ENCODE results near the gene PGLYRP1.

Gene PGLYRP1

DNA sequence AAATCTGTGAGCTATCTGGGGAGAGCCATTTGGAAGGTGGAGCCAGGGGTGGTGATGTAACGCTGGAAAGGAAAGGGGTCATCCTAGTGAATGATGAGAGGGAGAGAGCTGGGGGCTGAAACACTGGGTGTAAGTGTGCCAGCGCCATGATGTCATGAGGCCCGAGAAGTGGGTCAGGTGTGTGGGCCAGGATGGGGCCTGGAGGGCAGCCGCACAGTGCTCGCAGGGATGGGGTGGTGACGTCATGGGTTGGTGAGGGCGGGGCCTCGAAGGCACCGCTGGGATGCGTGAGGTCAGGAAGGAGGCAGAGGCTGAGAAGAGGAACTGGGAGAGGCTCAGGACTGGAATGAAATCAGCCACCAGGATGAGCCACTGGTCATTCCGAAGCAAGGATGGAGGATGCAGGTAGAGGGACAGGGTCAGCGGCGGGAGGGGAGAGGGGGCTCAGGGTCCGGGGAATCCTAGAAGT lies 23.2 kb downstream of the PGLYRP1 start:
- no peak for DNase-seq

DNA sequence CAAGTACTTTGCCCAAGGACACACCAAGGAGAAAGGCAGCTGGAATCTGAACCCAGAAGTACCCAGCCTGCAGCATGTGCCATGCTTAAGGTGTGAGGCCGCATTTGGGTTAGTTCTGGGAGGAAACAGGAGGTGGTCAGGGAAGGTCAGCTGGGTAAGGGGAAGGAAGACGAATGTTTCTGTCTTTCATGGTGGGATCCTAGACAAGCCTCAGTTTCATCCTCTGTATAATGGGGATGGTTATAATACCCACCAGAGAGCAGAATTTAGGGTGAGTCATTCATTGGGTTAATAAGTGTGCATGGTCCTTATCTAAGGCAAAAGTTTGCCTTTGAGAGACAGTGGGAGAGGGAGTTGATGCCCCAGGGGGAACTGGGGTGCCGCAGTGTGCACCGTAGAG lies 24.0 kb downstream of the PGLYRP1 start:
- DNase-seq, result no peak

DNA sequence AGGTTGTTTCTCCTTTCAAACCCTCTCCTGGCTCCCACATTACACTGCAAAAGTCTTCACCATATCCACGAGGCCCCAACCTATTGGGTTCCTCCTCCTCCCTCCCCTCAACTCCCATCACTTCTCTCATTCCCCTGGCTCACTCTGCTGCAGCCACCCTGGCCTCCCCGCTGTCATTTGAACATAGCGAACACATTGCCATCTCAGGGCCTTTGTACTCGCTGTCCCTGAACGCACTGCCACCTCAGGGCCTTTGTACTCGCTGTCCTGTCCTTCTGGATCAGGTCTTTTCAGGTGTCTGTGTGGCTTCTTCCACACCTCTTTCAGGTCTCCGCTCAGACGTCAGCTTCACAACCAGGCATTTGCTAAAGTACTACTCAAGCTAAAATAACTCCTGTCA lies 25.9 kb downstream of the PGLYRP1 start:
- no peak for DNase-seq

DNA sequence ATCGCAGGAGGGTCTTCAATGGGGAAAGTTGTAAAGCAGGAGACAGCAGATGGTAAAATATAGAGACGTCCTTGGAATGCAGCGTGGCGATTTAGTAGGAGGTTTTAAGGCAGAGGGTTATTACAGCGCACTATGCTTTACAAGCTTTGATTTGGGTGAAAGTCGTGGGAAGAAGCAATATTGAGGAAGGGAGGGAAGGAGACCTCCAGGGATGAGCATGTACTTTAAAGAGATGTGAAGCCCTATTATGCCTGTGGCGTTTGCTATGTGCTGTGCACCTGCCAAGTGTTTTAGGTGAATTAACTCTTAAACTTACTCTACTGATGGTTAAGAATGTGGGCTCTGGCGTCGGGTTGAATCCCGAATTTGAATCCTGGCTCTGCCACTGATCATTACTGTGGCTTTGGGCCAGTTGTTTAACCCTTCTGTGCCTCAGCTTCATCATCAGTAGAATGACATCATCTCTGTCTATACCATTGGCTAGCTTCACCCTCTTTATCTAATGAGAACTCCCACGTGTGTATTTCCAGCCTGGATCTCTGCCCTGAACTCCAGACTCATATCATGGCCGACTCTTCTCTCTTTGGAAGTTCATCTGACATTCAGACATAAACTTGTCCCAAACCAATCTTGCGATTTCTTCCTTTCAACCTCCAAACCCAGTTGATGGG lies 27.0 kb downstream of the PGLYRP1 start:
- no peak for DNase-seq

DNA sequence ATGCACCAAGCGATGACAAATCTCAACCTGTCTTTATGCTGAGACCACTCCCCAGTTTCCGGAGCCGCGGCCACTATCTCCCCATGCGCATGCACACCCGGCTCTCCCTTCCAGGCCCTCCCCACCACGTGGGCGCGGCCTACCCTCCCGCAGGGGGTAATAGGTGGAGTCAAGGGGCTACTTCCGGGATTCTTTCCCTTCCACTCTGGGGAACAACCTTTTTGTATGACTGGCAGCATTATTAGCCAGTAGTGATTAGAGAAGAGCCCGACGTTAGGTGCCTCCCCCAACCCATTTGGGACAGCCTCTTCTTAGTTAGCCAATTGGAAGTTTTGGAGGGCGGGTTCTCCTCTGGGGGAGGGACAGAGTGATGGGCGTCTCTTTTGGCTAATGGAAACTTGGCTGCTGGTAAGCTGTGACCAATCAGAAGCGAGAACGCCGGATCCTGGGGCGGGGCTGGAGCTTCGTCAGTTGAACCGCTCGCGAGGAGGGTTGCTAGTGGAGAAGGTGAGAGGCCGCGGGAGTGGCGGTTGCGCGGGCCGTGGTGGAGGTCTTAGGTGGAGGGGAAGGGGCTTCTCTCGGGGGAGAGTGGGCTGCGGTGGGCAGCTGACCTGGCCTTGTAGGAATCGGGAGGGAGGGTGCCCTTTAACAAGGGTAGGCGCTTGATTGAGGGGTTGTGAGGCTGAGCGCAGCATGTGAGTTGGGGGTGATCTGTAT lies 27.7 kb downstream of the PGLYRP1 start, which contains the start of gene CCDC61:
Gene CCDC61 (plus strand): TSS at position 470 of the 717 bp plus-strand sequence. CDS start 7,552 bp downstream, outside the sequence.
- DNase-seq, result peak; percentile 99

DNA sequence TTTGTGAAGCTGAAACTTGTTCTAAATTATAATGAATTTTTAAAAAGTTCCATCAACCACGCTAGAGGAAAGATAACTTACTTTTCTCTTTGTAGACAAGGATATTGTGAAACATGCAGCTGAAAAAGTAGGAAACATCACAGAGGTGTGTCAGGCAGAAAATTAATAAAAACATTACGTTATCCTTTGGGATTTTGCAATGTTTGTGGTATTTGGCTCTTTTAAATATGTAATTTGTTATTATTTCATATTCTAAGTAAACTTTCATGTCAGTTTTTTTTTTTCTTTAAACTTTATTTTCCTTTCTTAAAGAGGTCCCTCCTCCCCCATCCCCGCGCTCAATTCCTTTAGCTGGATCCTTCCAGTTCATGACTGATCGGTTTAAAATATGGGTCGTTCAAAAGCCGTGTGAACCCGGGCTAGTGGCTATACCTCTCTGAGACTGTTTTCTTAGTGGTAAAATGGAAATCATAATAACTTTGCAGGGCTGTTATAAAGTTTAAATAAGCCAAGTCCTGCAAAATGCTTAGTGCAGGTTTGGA lies 28.3 kb downstream of the PGLYRP1 start:
- DNase-seq, result no peak

DNA sequence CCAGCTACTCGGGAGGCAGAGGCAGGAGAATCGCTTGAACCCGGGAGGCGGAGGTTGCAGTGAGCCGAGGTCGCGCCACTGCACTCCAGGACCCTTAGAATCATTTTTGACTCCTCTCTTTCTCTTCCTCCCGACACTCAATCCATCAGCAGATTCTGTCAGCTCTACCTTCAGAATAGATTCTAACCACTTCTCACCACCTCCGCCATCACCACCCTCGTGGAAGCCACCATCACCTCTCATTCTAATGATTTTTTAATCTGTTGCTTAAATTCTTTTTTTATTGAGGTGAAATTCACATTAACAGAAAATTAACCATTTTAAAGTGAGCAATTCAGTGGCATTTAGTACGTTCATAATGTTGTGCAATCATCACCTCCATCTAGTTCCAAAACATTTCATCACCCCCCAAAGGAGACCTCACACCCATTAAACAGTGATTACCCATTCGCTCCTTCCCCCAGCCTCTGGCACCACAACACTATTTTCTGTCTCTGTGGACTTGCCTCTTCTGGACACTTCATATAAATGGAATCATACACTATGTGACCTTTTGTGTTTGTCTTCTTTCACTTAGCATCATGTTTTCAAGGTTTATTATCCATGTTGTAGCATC lies 32.6 kb downstream of the PGLYRP1 start:
- DNase-seq, result no peak

DNA sequence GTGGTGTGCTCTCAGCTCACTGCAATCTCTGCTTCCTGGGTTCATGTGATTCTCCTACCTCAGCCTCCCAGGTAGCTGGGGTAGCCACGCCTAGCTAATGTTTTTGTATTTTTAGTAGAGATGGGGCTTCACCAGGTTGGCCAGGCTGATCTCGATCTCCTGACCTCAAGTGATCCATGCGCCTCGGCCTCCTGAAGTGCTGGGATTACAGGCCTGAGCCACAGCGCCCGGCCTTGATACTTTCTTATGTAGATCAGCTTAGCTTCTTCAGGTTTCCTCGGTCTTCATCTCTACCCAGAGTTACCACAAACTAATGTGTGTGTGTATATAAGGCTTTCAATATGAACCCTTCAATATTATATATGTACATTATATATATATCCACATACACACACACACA lies 37.5 kb downstream of the PGLYRP1 start:
- no peak for DNase-seq

DNA sequence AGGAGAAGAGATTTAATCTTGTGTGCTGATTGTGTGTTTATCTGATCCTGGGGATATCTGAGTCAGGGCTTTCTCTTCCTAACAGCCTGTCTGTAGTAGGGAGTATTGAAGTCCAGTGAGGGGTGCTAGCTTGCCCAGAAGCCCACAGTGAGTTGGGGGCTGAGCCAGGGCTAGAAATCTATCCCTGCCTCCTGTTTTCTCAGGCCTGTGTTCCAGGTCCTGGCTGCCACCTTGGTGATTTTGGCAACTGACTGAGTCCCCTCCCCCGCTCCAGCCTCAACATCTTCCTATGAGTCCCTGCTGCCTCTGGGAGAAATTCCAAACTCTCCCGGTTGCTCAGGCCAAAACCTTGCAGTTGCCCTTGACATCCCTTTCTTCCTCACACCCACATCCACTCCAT lies 41.5 kb downstream of the PGLYRP1 start:
- DNase-seq, result no peak

DNA sequence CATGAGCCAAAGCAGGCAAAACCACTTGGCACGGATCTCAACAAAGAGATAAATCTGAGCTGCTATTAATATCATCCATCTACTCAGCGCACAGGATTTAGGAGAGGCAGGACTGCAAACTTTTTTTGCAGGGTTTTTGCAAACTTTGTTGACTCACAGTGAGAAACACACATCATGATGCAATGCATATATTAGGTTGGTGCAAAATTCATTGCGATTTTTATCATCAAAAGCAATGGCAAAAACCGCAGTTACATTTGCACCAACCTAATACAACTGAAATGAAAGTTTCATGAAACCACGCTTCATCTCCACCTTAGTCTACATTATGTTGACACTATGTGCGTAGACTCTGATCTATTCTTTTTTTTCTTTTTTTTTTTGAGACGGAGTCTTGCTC lies 44.7 kb downstream of the PGLYRP1 start:
- no peak for DNase-seq

DNA sequence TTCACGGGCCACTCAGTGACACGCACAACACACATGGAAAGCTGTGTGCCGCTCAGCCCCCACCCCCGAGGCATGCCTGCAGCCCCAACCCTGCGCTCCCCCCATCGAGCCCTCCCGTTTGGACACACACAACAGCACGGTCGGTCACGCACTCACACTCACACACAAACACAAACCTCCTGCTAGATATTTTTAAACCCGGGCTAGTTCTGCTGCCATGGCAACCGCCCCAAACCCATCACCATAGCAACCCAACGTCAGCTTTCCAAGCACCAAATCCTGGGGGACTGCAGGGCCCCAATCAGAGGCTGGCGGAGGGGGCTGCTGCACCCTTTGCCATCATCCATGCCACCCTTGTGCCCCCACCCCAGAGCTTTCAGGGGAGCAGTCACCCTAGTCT lies 46.7 kb downstream of the PGLYRP1 start:
- no peak for DNase-seq

DNA sequence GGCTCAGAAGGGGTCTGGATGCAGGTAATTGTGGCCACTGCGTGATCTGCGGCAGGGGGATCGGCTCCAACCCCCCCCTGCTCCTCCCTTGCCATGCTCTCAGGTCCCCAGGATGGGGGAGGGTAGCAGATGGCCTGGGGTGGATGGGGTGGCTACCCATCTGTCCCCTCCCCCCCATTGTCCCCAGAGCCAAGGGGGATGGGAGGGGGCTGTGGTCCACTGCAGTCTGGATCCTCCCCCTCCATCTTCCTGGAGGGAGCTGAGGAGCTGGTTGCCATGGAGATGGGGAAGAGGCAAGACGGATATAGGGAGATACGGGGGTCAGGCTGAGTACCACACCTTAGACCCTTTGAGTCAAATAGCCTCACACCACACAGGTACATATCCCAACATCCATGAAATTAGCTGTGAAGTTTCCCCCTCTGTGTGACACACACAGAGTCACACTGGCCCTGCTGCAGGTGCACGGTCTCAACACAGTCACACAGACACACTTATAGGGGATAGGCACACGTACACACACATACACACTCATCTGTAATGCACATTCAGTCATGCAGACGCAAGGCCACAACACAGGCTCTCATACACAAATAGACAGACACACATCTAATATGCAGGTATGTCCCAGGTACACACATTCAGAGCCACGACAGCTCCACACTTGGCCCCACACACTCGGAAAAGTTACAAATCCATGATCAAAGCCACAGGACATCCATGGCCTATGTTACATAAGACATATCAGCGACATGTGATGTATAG lies 47.4 kb downstream of the PGLYRP1 start:
- no peak for DNase-seq

DNA sequence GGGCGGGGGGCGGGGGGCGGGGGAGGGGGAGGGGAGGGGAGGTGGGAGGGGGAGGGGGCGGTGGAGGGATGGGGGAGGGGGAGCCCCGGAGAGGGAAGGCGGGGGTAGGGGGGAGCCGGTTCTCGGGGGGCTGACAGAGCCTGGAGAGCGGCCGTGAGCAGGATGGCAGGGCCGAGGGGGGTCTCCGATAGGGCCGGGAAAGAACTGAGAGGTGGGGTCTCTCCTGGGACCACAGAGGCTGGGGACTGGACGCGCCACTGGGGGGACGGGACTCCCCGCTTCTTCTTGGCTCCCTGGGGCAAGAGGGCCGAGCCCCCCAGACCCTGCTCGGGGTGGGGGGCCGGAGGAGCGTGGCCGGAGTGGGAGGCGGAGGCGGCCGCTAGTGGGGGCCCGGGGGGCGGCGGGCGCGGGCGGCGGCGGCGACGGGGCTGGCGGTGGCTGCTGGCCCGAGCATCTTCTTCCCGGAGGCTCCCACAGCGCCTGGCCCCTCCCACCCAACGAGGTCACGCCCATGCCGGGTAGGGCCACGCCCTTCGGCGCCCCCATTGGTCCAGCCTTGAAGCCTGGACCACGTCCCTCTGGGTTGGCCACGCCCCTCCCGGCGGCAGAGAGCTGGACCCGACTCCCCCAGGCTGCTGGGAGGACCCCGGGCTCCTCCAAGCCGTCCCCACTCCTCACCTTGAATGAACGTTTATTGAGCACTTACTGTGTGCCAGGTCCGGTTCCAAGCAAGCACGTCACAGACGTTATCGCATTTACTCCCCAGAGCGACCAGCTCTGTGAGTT lies 49.1 kb downstream of the PGLYRP1 start, which contains the start of gene NOVA2:
Gene NOVA2 (minus strand): TSS at position 313 of the 786 bp plus-strand sequence. CDS start 514 bp downstream, outside the sequence.
- DNase-seq, result no peak

DNA sequence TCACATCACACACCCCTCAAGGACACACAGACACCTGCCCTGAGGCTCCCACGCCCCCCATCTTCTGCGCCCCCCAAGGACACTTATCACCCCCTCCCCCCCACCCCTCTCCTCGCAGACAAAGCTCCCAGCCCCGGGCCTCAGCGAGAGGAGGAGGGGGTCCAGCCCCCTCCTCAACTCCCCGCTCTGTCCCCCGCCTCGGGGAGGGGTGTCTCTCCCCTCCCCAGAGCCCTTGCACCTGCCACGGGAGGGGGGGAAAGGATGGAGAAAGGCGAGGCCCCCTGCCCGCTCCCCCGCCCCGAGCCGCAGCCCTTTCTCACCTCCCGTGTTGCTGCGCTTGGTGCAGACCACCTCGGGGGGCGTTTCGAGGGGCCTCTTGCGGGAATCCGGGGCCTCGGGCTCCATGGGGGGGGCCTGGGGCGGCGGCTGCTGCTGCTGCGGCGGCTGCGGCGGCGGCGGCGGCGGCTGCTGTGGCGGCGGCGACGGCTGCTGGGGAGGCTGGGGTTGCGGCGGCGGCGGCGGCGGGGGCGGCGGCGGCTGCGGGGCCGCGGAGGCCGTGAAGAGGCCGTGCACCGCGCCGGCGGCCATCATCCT lies 49.8 kb downstream of the PGLYRP1 start:
- no peak for DNase-seq

DNA sequence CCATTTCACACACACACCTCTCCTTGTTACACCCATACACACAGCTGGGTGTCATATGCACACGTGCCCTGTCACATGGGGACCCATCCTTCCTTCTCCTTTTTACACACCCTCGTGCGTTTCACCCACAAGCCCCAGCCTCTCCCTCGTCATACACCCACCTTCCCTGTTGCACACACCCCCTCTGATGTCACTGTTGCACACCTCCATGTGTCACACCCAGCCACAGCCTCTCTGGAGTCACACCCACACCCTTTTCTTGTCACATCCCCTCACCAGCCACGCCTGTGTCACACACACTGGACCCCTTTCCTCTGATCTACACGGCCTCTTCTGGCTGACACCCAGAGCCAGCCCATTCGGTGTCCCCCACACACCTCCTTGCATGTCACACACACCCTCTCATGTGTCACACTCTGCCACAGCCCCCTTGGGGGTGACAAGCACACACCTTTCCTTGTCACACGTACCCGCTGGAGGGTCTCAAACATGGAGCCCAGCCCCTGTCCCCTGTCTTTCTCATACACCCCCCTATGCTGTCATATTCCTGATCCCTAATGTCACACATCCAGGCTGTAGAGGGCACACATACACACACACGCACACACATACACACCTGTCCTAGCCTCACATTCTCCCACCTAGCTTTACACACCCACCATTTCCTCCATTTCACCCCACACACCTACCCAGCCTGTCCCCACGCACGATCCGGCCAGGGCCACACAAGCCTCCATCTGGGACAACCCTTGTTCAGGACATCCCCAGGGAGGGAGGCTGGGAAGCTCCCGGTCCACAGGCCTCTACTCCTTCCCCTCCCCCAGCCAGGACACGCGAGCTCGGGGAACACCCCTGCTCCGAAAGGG lies 50.5 kb downstream of the PGLYRP1 start:
- DNase-seq, result no peak

DNA sequence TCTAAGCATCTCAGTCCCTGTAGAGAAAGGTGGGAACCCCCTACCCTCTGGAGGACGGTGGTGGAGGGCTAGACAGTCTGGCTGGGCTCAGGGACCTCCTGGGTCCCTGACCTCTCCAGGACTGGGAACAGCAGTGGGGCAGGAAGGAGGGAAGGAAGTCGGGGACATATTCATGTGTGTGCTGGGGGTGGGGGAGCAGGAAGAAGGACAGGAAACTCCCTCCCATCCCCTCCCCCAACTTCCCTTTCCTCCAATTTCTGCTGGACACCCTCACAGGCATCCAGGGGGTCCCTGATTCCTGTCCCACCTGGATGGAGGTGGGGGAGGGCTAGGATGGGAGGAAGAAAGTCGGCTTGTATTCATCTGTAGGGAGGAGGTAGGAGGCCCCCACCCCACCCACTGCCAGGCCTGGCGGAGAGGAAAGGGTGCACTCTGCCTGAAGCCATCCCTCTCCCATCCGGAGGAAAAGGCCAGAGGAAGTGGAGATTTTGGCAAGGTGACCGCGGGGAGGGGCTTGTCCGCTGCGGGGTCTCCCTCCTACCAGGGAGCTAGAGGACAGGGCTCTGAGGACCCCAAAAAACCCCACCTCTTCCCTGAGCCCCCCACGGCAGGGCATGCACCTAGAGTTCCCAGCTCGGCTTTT lies 51.5 kb downstream of the PGLYRP1 start:
- DNase-seq, result no peak

DNA sequence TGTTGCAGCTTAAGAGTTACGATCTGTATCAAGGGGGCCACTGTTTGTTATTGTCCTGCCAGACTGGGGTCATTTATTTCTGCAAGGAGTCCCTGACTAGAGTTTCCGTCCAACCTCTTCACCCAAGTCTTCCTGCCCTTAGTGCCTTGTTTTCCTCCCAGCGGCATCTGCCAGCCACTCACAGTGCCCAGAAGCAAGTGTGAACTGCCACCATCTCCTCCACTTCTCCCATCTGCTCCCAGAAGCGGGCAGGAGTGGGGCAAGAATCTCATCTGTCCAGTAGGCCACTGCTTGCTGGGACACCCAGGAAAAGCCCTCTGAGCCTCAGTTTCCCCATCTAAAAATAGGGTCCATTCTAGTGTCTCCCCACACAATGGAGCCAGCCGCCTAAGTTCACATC lies 53.2 kb downstream of the PGLYRP1 start:
- DNase-seq, result no peak

Measured in NCI-H187 treated with DMSO at 0.1 percent for 48 hours (cell line).